GM12874 (cell line): ENCODE measurements around the gene NNMT.

Experiments
- TF ChIP-seq, protein P1 (sequence below): IDR thresholded peaks from 2 replicates; pipeline ENCODE4 v1.5.1; 2011; ENCODE audit warnings: low read depth, mild to moderate bottlenecking, control low read depth, low read length, moderate library complexity; ENCODE audit not compliant: insufficient read depth

NNMT gene

DNA sequence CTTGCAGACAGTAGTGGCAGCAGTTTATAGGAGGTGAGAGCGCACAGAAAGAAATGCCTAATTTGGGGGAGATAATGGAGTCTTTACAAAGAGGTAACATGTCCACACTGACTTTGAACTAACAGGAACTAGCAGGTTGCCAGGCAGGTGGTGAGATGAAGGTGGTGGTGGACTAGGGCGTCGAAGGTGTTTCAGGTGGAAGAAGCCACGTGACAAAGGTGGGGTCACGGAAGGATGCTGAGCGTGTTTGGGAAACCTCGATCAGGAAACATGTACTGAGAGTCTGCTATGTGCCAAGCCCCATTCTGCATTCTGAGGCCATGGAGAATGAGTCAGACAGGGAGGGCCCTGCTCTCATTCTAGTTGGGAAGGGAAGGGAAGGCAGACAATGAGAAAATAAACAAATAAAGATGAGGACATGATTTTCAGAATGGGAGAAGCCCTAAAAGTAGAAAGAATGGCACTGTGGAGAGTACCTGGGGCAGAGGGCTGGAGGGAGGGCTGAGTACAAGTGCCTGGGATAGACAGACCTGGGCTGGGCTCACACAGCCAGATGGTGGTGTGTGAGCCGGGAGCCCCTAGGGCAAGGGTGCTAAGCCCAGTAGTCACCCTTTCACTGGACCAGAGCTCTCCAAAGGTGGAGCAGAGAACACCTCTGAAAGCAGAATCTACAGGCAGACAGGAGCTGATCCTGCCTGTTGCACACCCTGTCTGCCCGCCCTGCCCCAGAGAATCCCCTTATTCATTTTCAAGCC is 16.2 kb upstream of the NNMT start:
- TF ChIP-seq, protein P1, sequence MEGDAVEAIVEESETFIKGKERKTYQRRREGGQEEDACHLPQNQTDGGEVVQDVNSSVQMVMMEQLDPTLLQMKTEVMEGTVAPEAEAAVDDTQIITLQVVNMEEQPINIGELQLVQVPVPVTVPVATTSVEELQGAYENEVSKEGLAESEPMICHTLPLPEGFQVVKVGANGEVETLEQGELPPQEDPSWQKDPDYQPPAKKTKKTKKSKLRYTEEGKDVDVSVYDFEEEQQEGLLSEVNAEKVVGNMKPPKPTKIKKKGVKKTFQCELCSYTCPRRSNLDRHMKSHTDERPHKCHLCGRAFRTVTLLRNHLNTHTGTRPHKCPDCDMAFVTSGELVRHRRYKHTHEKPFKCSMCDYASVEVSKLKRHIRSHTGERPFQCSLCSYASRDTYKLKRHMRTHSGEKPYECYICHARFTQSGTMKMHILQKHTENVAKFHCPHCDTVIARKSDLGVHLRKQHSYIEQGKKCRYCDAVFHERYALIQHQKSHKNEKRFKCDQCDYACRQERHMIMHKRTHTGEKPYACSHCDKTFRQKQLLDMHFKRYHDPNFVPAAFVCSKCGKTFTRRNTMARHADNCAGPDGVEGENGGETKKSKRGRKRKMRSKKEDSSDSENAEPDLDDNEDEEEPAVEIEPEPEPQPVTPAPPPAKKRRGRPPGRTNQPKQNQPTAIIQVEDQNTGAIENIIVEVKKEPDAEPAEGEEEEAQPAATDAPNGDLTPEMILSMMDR: no peak

DNA sequence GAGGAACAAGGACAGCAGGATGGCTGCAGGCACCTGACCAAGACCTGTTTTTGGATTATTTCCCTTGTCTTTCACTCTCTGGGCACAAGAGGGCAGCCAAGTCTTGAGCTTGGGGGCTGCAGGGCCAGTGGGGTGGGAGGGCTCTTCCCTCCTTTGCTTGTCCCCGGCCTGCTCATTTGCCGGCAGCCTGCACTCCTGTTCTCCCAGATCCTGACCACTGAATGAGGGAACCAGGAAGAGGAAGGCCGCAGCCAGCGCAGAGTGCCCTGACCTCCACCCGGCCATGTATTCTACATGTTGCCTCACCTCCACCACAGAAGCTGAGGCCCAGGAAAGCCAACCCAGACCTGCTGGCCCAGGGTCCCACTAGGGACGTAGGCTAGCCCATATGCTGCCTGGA is 15.5 kb upstream of the NNMT start:
- TF ChIP-seq, protein P1: peak; percentile 49

DNA sequence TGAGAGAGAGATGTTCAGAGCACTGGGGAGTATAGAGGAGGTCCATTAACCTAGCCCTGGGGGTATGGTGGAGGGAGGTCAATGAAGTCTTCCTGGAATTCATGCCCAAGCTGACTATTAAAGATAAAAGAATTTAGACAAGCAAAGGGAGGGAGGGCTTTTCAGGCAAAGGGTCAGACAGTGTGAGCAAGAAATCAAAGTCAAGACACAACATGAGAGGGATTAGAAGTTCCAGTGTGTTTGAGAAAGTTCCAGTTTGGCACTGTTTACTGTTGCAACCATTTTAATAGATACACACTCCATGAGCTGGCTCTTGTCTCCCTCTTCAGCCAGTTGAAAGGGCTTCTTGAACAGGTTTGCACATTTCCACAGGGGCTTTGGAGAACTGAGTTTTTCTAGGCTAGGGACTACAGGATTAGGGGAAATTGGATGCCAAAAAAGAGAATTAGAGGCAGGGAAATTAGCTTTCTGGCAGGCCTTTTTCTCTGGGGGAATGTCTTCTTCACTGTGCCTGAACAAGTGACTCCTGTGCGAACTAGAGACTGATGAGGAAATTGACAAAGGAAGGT is 14.7 kb upstream of the NNMT start:
- TF ChIP-seq, protein P1: no peak

DNA sequence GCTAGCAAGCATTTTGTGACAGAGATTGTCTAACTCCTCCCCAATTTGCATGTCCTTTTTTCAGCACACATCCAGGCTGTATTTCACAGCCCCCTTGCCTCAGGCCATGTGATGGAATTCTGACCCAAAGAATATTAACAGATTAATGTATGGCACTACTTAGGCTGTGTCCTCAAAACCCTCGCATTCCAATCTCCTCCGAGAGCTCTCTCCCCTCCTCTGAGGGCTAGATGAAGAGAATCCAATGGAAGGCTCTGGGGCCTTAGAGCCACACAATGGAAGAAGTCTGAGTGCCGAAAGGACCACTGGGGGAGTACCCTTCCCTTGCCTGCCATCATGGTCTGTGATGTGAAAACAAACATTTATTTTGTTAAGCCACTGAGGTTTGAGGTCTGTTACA is 13.7 kb upstream of the NNMT start:
- TF ChIP-seq, protein P1: no peak

DNA sequence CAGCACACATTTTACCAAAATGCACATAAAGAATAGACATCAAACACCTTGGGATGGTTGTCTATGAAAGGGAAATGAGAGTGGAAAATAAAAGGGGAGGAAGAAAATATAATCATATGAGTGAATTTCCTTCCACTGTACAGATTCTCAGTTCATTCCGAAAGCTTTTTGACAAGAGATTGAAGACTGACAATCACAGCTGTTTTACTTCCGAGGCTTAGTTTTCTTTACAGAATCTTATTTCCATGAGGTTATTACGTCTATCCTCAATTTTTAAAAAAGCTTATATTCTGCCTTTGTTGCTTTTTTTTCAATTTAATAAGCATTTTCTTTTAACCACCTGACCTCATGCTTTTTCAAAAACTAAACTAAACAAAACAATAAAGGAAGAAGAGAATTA is 12.8 kb upstream of the NNMT start:
- TF ChIP-seq, protein P1: no peak

DNA sequence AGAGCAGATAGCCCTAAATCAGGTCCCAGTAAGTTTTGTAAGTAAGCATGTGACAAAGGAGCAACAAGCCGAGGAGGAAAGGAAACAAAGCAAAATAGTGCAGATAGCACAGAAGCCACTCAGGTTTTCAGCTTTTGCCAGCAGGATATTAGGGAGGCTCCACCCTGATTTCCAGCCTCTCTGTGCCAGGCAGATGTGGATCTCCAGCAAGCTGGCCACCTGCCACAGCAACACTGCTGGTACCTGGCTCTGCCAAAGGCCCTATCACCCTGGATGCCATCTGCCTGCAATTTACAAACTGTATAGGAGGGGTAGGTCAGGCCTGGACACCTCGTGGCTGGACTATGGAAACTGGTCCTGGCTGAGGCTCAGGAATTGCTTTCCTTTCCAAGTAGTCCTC is 12.2 kb upstream of the NNMT start:
- TF ChIP-seq, protein P1: no peak

DNA sequence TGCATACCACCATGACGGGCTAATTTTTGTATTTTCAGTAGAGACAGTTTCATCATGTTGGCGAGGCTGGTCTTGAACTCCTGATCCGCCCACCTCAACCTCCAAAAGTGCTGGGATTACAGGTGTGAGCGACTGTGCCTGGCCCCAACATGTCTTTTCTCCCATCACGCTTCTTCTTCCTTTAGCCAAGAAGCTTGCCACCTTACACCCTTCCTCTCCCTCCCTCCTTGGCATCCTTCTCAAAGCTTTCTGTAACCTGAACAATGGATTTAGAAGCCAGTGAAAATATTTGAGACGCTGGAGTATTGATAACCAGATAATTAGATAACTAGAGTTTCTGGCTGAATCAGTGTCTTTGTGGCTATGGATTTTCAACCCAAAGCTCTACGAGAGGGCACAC is 11.3 kb upstream of the NNMT start:
- TF ChIP-seq, protein P1: no peak
